Kidney (tissue), 14 donors: ENCODE measurements around the gene SLC28A2. TPM values are rescaled to one million over a fixed set of nuclear protein-coding genes. Genes with fewer than 3 reads are reported as not detected.

ENCODE experiments used
- DNase-seq, 5 donors: peaks; one replicate each; pipeline ENCODE4 v3.0.0-alpha.2; 2013 to 2020
- FAIRE-seq: peaks from 2 replicates; lab custom pipeline; 2012; peaks lifted over from hg19 to GRCh38; lab: Jason Lieb, UNC
- H3K27ac ChIP-seq, 2 donors: one replicate each; pipeline ENCODE4 v1.7.0; 2013; ENCODE audit warnings: low read depth in 2 of 2, low read length in 2 of 2, inconsistent platforms in 1 of 2
- H3K27me3 ChIP-seq: one replicate; pipeline ENCODE4 v1.7.1; 2013; ENCODE audit warnings: low read length, inconsistent platforms; ENCODE audit not compliant: control insufficient read depth, insufficient read depth
- H3K36me3 ChIP-seq, 3 donors: one replicate each; pipeline versions ENCODE4 v1.7.0 to v1.7.1; 2013; ENCODE audit warnings: low read length in 3 of 3, control low read depth in 1 of 3, inconsistent platforms in 1 of 3; ENCODE audit not compliant: insufficient read depth in 3 of 3, control insufficient read depth in 2 of 3
- H3K4me1 ChIP-seq, 3 donors: one replicate each; pipeline versions ENCODE4 v1.7.0 to v1.7.1; 2013; ENCODE audit warnings: low read length in 3 of 3, inconsistent platforms in 1 of 3, low read depth in 1 of 3; ENCODE audit not compliant: control insufficient read depth in 2 of 3, insufficient read depth in 2 of 3
- H3K4me3 ChIP-seq, 3 donors: one replicate each; pipeline versions ENCODE4 v1.7.0 to v1.8.1; 2013; ENCODE audit warnings: low read length in 3 of 3, control low read depth in 1 of 3, inconsistent platforms in 1 of 3
- H3K9ac ChIP-seq, 3 donors: one replicate each; pipeline versions ENCODE4 v1.7.0 to v1.7.1; 2013; ENCODE audit warnings: low read length in 3 of 3, control low read depth in 1 of 3, inconsistent platforms in 1 of 3
- H3K9me3 ChIP-seq, 3 donors: one replicate each; pipeline versions ENCODE4 v1.7.0 to v1.7.1; 2013; ENCODE audit warnings: low read length in 3 of 3, control low read depth in 1 of 3, inconsistent platforms in 1 of 3; ENCODE audit not compliant: control insufficient read depth in 2 of 3, insufficient read depth in 1 of 3
- CTCF ChIP-seq: IDR thresholded peaks from 3 replicates; pipeline ENCODE4 v1.5.1; 2012; ENCODE audit warnings: mild to moderate bottlenecking, moderate library complexity, borderline replicate concordance; ENCODE audit not compliant: insufficient read depth; ENCODE audit errors: extremely low read depth
- intact Hi-C: fragments of 100-400 bp; cut with DNase I; formaldehyde crosslinking; loops from one replicate; pipeline ENCODE4 v1.11.1; 2022
- polyA plus RNA-seq: library from polyadenylated mRNA; stranded (reverse); fragments of 350-450 nt; fragmentation: Illumina TruSeq; extraction: RNeasy Lipid Tissue Mini Kit (QIAGEN cat#74804); gene quantifications from one replicate; pipeline ENCODE4 v1.2.3, GENCODE V29; 2014; ENCODE audit warnings: low read depth, low replicate concordance; ENCODE audit not compliant: insufficient read depth
- total RNA-seq: library from RNA; stranded (reverse); fragmentation: NEBNext Ultra II Directional; extraction: Animal tissue kit (Norgen Biotek cat#: 25700); gene quantifications from one replicate; pipeline ENCODE4 v1.2.1, GENCODE V29; 2021
- donor health status: control.
- donor health status: control.
- donor health status: control.
- donor health status: control.
- donor health status: control.
- donor health status: DM: yes; HTN: yes; CAD: no.
- donor health status: Normal renal cell carcinoma (clear cell type).

The SLC28A2 gene
- total and polyA plus RNA-seq, 2 donors from 2014 or later = 0.17 TPM; not detected in 1

GRCh38 chr15:45230245-45230965, 21.6 kb upstream of the SLC28A2 start:
- Histone ChIP-seq H3K27ac (no peak overlapping the region), H3K9me3 (peaks cover 0 to 7% (median 0%) of the 10 kb centered on the region in 3 donors), H3K27me3 (no peaks in the 10 kb centered on the region), H3K9ac (no peak overlapping the region), H3K4me3 (no peak overlapping the region), H3K36me3 (no peaks in the 10 kb centered on the region), H3K4me1 (no peaks in the 10 kb centered on the region)
- intact Hi-C loops = no loop called here
- TF ChIP-seq CTCF = no peak
- no peak for DNase-seq
- FAIRE-seq = no peak

- H3K9me3 ChIP-seq = peaks cover 0 to 7% (median 0%) of the 10 kb centered on the region in 3 donors
- no peak overlapping the region for H3K9ac ChIP-seq
- no peak overlapping the region for H3K27ac ChIP-seq
- H3K36me3 ChIP-seq = no peaks in the 10 kb centered on the region
- DNase-seq (no peak), FAIRE-seq (no peak)
- intact Hi-C loops = no loop called here
- no peak for TF ChIP-seq CTCF
- no peak overlapping the region for H3K4me3 ChIP-seq
- H3K4me1 ChIP-seq = no peaks in the 10 kb centered on the region
- H3K27me3 ChIP-seq = no peaks in the 10 kb centered on the region
These were observed 20.9 kb upstream of the SLC28A2 start for GRCh38 chr15:45231132-45231531.

- H3K27me3 ChIP-seq = no peaks in the 10 kb centered on the region
- TF ChIP-seq CTCF = no peak
- no peak overlapping the region for H3K4me3 ChIP-seq
- no peak for FAIRE-seq
- H3K4me1 ChIP-seq = no peaks in the 10 kb centered on the region
- no peaks in the 10 kb centered on the region for H3K36me3 ChIP-seq
- H3K9ac ChIP-seq = no peak overlapping the region
- no peak overlapping the region for H3K27ac ChIP-seq
- intact Hi-C loops = no loop called here
- no peak for DNase-seq
- peaks cover 0 to 7% (median 0%) of the 10 kb centered on the region in 3 donors for H3K9me3 ChIP-seq
These were observed 20.0 kb upstream of the SLC28A2 start for GRCh38 chr15:45231864-45232562.
